ENCODE measurements around the gene RBBP5. TPM values are rescaled to one million over a fixed set of nuclear protein-coding genes. Genes with fewer than 3 reads are reported as not detected.

The RBBP5 gene
- total and polyA plus RNA-seq, 4 donors, result 3.8 to 15.4 (median 7.1) TPM

- H3K27ac ChIP-seq (ENCODE audit: low read depth in 1 of 2, low read length in 2 of 2), result no peak overlapping the region
- no peaks in the 10 kb centered on the region for H3K4me1 ChIP-seq (ENCODE audit: control insufficient read depth in 1 of 2, insufficient read depth in 2 of 2, low read length in 2 of 2)
- WGBS, 2 donors, result 11 to 15% methylated on average over 12 of the region's 12 CpGs
- intact Hi-C loops (cut with DNase I), result loop anchor here (5.0 kb wide), 1 partner anchor 116 kb away; no protein-coding TSS in a partner anchor
- peak; percentile 85 for ATAC-seq (ENCODE audit: low FRiP score)
- H3K36me3 ChIP-seq (ENCODE audit: control insufficient read depth in 1 of 2, insufficient read depth in 2 of 2, low read length in 1 of 2), result no peaks in the 10 kb centered on the region
- peak; percentile 83 to 87 for DNase-seq
- no peaks in the 10 kb centered on the region for H3K27me3 ChIP-seq (ENCODE audit: control insufficient read depth in 1 of 2, insufficient read depth in 2 of 2, low read length in 1 of 2)
- no peak overlapping the region for H3K4me3 ChIP-seq (ENCODE audit: low read length in 2 of 2)
- no peaks in the 10 kb centered on the region for H3K9me3 ChIP-seq (ENCODE audit: control insufficient read depth, low read length)
Measured at GRCh38 chr1:205141236-205142101, 19.7 kb upstream of the RBBP5 start.

DNA sequence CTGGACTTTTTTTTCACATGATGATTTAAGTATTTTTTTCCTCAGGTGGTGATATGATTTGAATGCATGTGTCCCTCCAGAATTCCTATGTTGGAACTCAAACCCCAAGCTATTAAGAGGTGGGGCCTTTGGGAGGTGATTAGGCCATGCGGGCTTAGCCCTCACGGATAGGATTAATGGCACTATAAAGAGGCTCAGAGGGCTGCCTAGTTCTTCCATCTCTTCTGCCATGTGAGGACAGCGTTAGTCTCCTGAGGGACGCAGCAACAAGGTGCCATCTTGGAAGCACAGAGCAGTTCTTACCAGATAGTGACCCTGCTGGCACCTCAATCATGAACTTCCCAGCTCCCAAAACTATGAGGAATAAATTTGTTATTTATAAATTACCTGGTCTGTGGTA, 18.3 kb upstream of the RBBP5 start:
- Histone ChIP-seq H3K27ac (ENCODE audit: low read depth in 1 of 2, low read length in 2 of 2) (no peak overlapping the region), H3K4me1 (ENCODE audit: control insufficient read depth in 1 of 2, insufficient read depth in 2 of 2, low read length in 2 of 2) (no peaks in the 10 kb centered on the region), H3K9me3 (ENCODE audit: control insufficient read depth, low read length) (no peaks in the 10 kb centered on the region), H3K27me3 (ENCODE audit: control insufficient read depth in 1 of 2, insufficient read depth in 2 of 2, low read length in 1 of 2) (no peaks in the 10 kb centered on the region), H3K36me3 (ENCODE audit: control insufficient read depth in 1 of 2, insufficient read depth in 2 of 2, low read length in 1 of 2) (no peaks in the 10 kb centered on the region), H3K4me3 (ENCODE audit: low read length in 2 of 2) (no peak overlapping the region)
- intact Hi-C loops (cut with DNase I), result loop anchor here (5.0 kb wide), 1 partner anchor 117 kb away; no protein-coding TSS in a partner anchor
- ATAC-seq (ENCODE audit: low FRiP score) (no peak), DNase-seq (no peak)
- 88 to 89% methylated on average over 4 of the region's 4 CpGs for WGBS, 2 donors

- ATAC-seq (ENCODE audit: low FRiP score) (no peak), DNase-seq (no peak)
- Histone ChIP-seq H3K4me1 (ENCODE audit: control insufficient read depth in 1 of 2, insufficient read depth in 2 of 2, low read length in 2 of 2) (no peaks in the 10 kb centered on the region), H3K9me3 (ENCODE audit: control insufficient read depth, low read length) (no peaks in the 10 kb centered on the region), H3K4me3 (ENCODE audit: low read length in 2 of 2) (no peak overlapping the region), H3K36me3 (ENCODE audit: control insufficient read depth in 1 of 2, insufficient read depth in 2 of 2, low read length in 1 of 2) (no peaks in the 10 kb centered on the region), H3K27ac (ENCODE audit: low read depth in 1 of 2, low read length in 2 of 2) (no peak overlapping the region), H3K27me3 (ENCODE audit: control insufficient read depth in 1 of 2, insufficient read depth in 2 of 2, low read length in 1 of 2) (no peaks in the 10 kb centered on the region)
- intact Hi-C loops (cut with DNase I), result no loop called here
- 68 to 77% methylated on average over 3 of the region's 3 CpGs for WGBS, 2 donors
Measured at GRCh38 chr1:205137901-205138300, 16.1 kb upstream of the RBBP5 start.

GRCh38 chr1:205133287-205133686, 11.5 kb upstream of the RBBP5 start:
- Histone ChIP-seq H3K4me1 (ENCODE audit: control insufficient read depth in 1 of 2, insufficient read depth in 2 of 2, low read length in 2 of 2) (no peaks in the 10 kb centered on the region), H3K36me3 (ENCODE audit: control insufficient read depth in 1 of 2, insufficient read depth in 2 of 2, low read length in 1 of 2) (no peaks in the 10 kb centered on the region), H3K4me3 (ENCODE audit: low read length in 2 of 2) (no peak overlapping the region), H3K27me3 (ENCODE audit: control insufficient read depth in 1 of 2, insufficient read depth in 2 of 2, low read length in 1 of 2) (no peaks in the 10 kb centered on the region), H3K27ac (ENCODE audit: low read depth in 1 of 2, low read length in 2 of 2) (no peak overlapping the region), H3K9me3 (ENCODE audit: control insufficient read depth, low read length) (no peaks in the 10 kb centered on the region)
- WGBS, 2 donors, result 45 to 61% methylated on average over 1 of the region's 1 CpG
- ATAC-seq (ENCODE audit: low FRiP score) (no peak), DNase-seq (no peak)
- intact Hi-C loops (cut with DNase I), result no loop called here

- 80 to 82% methylated on average over 4 of the region's 4 CpGs for WGBS, 2 donors
- Histone ChIP-seq H3K4me3 (ENCODE audit: low read length in 2 of 2) (no peak overlapping the region), H3K27me3 (ENCODE audit: control insufficient read depth in 1 of 2, insufficient read depth in 2 of 2, low read length in 1 of 2) (no peaks in the 10 kb centered on the region), H3K27ac (ENCODE audit: low read depth in 1 of 2, low read length in 2 of 2) (no peak overlapping the region), H3K4me1 (ENCODE audit: control insufficient read depth in 1 of 2, insufficient read depth in 2 of 2, low read length in 2 of 2) (no peaks in the 10 kb centered on the region), H3K36me3 (ENCODE audit: control insufficient read depth in 1 of 2, insufficient read depth in 2 of 2, low read length in 1 of 2) (no peaks in the 10 kb centered on the region), H3K9me3 (ENCODE audit: control insufficient read depth, low read length) (no peaks in the 10 kb centered on the region)
- DNase-seq, result no peak
- no peak for ATAC-seq (ENCODE audit: low FRiP score)
- intact Hi-C loops (cut with DNase I), result no loop called here
Measured at GRCh38 chr1:205129447-205130029, 7.8 kb upstream of the RBBP5 start.

GRCh38 chr1:205128050-205128449, 6.3 kb upstream of the RBBP5 start:
- Histone ChIP-seq H3K27me3 (ENCODE audit: control insufficient read depth in 1 of 2, insufficient read depth in 2 of 2, low read length in 1 of 2) (no peaks in the 10 kb centered on the region), H3K36me3 (ENCODE audit: control insufficient read depth in 1 of 2, insufficient read depth in 2 of 2, low read length in 1 of 2) (no peaks in the 10 kb centered on the region), H3K4me3 (ENCODE audit: low read length in 2 of 2) (no peak overlapping the region), H3K4me1 (ENCODE audit: control insufficient read depth in 1 of 2, insufficient read depth in 2 of 2, low read length in 2 of 2) (no peaks in the 10 kb centered on the region), H3K9me3 (ENCODE audit: control insufficient read depth, low read length) (no peaks in the 10 kb centered on the region), H3K27ac (ENCODE audit: low read depth in 1 of 2, low read length in 2 of 2) (no peak overlapping the region)
- DNase-seq, result no peak
- intact Hi-C loops (cut with DNase I), result no loop called here
- ATAC-seq (ENCODE audit: low FRiP score), result no peak
- WGBS, 2 donors, result 78 to 87% methylated on average over 2 of the region's 2 CpGs

DNA sequence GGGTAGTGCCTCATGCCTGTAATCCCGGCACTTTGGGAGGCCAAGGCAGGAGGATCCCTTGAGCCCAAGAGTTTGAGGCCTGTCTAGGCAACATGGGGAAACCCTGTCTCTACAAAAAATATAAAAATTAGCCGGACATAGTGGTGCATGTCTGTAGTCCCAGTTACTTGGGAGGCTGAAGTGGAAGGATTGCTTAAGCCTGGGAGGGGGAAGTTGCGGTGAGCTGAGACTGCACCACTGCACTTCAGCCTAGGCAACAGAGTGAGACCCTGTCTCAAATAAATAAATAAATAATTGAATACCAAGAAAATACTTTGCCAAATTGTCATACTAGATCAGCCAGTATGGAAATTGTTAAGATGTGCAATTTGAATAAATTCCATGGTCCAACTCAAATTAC, 5.9 kb upstream of the RBBP5 start:
- DNase-seq (no peak), ATAC-seq (ENCODE audit: low FRiP score) (no peak)
- Histone ChIP-seq H3K9me3 (ENCODE audit: control insufficient read depth, low read length) (no peaks in the 10 kb centered on the region), H3K27me3 (ENCODE audit: control insufficient read depth in 1 of 2, insufficient read depth in 2 of 2, low read length in 1 of 2) (no peaks in the 10 kb centered on the region), H3K36me3 (ENCODE audit: control insufficient read depth in 1 of 2, insufficient read depth in 2 of 2, low read length in 1 of 2) (no peaks in the 10 kb centered on the region), H3K27ac (ENCODE audit: low read depth in 1 of 2, low read length in 2 of 2) (no peak overlapping the region), H3K4me1 (ENCODE audit: control insufficient read depth in 1 of 2, insufficient read depth in 2 of 2, low read length in 2 of 2) (no peaks in the 10 kb centered on the region), H3K4me3 (ENCODE audit: low read length in 2 of 2) (no peak overlapping the region)
- 89 to 92% methylated on average over 3 of the region's 3 CpGs for WGBS, 2 donors
- intact Hi-C loops (cut with DNase I), result no loop called here

GRCh38 chr1:205124726-205125125, 2.9 kb upstream of the RBBP5 start:
- no peak for DNase-seq
- intact Hi-C loops (cut with DNase I), result loop anchor here in 1 of 2 donors (5.0 kb wide), 2 partner anchors 133 to 508 kb away; partner anchors contain the start of gene ELK4
- 82 to 87% methylated on average over 7 of the region's 7 CpGs for WGBS, 2 donors
- H3K27ac ChIP-seq (ENCODE audit: low read depth in 1 of 2, low read length in 2 of 2), result no peak overlapping the region
- H3K4me1 ChIP-seq (ENCODE audit: control insufficient read depth in 1 of 2, insufficient read depth in 2 of 2, low read length in 2 of 2), result peaks cover 0 to 3% of the 10 kb centered on the region in 2 donors
- no peaks in the 10 kb centered on the region for H3K36me3 ChIP-seq (ENCODE audit: control insufficient read depth in 1 of 2, insufficient read depth in 2 of 2, low read length in 1 of 2)
- no peaks in the 10 kb centered on the region for H3K27me3 ChIP-seq (ENCODE audit: control insufficient read depth in 1 of 2, insufficient read depth in 2 of 2, low read length in 1 of 2)
- H3K9me3 ChIP-seq (ENCODE audit: control insufficient read depth, low read length), result no peaks in the 10 kb centered on the region
- no peak for ATAC-seq (ENCODE audit: low FRiP score)
- no peak overlapping the region for H3K4me3 ChIP-seq (ENCODE audit: low read length in 2 of 2)
